ENCODE measurements around the gene DLD.

DLD gene

DNA sequence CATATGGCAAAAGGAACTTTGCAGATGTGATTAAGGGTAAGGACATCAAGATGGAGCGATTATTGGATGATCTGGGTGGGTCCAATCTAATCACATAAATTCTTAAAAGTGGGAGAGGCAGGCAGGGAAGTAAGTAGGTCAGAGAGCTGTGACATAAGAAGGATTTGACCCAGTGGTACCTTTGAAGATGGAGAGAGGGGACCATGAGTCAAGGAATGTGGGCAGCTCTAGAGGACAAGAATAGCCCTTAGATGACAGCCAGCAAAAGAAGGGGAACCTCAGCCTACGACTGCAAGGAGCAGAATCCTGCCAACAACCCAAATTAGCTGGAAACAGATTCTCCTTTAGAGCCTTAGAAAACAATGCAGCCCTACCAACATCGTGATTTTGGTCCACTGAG is 77.5 kb downstream of the DLD start:
- no peak for ATAC-seq

GRCh38 chr7:107969856-107970255 is 78.9 kb downstream of the DLD start:
- no peak for ATAC-seq

More for the DNA sequence above, 77.5 kb downstream of the DLD start:
- TF ChIP-seq ARNTL (CRISPR knock-in tag; IDR thresholded peaks at IDR 0.05; ENCODE audit: borderline replicate concordance, low read depth): no peak
- TF ChIP-seq OSR1 (CRISPR knock-in tag; IDR thresholded peaks at IDR 0.05): no peak
- TF ChIP-seq SNAI2 (CRISPR knock-in tag; IDR thresholded peaks at IDR 0.05): no peak
- no peak for TF ChIP-seq ZNF70 (CRISPR knock-in tag; IDR thresholded peaks at IDR 0.05)
- TF ChIP-seq, protein P1, sequence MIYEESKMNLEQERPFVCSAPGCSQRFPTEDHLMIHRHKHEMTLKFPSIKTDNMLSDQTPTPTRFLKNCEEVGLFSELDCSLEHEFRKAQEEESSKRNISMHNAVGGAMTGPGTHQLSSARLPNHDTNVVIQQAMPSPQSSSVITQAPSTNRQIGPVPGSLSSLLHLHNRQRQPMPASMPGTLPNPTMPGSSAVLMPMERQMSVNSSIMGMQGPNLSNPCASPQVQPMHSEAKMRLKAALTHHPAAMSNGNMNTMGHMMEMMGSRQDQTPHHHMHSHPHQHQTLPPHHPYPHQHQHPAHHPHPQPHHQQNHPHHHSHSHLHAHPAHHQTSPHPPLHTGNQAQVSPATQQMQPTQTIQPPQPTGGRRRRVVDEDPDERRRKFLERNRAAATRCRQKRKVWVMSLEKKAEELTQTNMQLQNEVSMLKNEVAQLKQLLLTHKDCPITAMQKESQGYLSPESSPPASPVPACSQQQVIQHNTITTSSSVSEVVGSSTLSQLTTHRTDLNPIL (CRISPR knock-in tag; IDR thresholded peaks at IDR 0.05; ENCODE audit: low read depth): no peak
- no peak for TF ChIP-seq ESRRG (CRISPR knock-in tag; IDR thresholded peaks at IDR 0.05)
- no peak for TF ChIP-seq TSHZ2 (CRISPR knock-in tag; IDR thresholded peaks at IDR 0.05)
- no peak for TF ChIP-seq ZFP3 (CRISPR knock-in tag; IDR thresholded peaks at IDR 0.05)
- TF ChIP-seq ZC3H10 (CRISPR knock-in tag; IDR thresholded peaks at IDR 0.05): no peak

More at GRCh38 chr7:107969856-107970255, 78.9 kb downstream of the DLD start:
- TF ChIP-seq RARB (CRISPR knock-in tag; IDR thresholded peaks at IDR 0.05) (no peak), ZFP3 (CRISPR knock-in tag; IDR thresholded peaks at IDR 0.05) (no peak), TOX (CRISPR knock-in tag; IDR thresholded peaks at IDR 0.05; ENCODE audit: borderline replicate concordance) (no peak), BACH2 (CRISPR knock-in tag; IDR thresholded peaks at IDR 0.05; ENCODE audit: borderline replicate concordance) (no peak), TSHZ2 (CRISPR knock-in tag; IDR thresholded peaks at IDR 0.05) (no peak), POU6F1 (CRISPR knock-in tag; IDR thresholded peaks at IDR 0.05; ENCODE audit: borderline replicate concordance, low read depth) (no peak), ZNF8 (CRISPR knock-in tag; IDR thresholded peaks at IDR 0.05) (no peak), ZFP30 (CRISPR knock-in tag; IDR thresholded peaks at IDR 0.05) (no peak), ZNF70 (CRISPR knock-in tag; IDR thresholded peaks at IDR 0.05) (no peak), CSDC2 (CRISPR knock-in tag; IDR thresholded peaks at IDR 0.05) (no peak)
